Activated CD4-positive, alpha-beta T cell treated with anti-CD3 and anti-CD28 coated beads for 24 hours (primary cell): ENCODE results near the gene UBR3.
"Not testable (repeated sequence)": the region's sequence is repeated elsewhere in the genome, so short reads cannot be mapped to it uniquely, and the experiment has no call there.

Experiments
- DNase-seq, 2 donors: peaks; one replicate each; pipeline ENCODE4 v3.0.0-alpha.2; 2020; ENCODE audit warnings: low read depth in 2 of 2

Gene UBR3

DNA sequence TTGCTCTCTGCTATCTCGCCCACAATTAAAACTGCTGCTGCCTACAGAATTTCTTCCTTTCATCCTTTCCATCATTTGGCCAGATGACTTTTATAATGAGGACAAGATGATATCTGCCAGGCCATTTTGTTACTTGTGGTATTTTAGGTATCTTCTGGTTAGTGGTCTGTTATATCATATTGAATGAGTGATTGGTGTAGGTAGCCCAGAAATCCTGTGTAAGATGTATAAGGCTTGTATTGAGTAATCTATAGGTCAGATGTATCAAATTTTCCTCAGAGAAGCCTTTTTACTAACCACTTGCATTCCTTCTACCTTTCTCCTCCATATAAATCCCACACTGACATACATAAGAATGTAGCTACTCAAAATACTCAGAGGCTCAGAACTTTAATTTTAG is 118.3 kb downstream of the UBR3 start:
- no peak for DNase-seq

DNA sequence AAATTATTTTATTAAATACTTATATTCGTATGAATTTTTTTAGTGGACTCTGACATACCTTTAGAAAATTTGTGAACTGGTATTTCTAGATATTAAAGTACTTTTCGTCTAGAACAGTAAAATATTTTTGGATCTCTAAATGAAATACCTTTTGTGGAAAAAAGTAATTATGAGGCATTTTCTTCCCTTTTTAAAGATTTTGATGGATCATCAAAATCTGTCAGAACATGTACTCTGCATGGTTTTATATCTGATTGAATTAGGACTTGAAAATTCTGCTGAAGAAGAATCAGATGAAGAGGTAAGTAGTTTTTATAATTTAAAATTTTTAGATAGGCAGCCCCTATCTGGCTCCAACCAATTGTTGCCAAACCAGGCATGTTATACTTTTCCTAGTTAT is 118.8 kb downstream of the UBR3 start:
- no peak for DNase-seq

DNA sequence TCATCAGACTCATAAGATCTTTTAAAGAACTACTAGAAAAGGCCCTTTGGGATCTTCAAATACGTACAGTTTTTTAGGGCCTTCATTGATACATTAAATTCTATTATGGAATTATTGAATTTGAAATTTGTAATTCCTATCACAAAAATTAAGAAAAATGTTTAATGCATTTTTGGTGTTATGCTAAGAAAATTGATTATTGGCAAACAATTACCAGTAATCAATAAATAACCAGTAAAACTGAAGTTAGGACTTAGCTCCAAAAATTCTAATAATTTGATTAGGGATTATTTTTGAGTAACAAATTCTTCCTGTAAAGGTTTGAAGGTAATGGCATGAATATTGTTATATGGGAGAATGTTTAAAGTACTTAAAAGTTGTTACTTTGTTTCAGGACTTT is 119.3 kb downstream of the UBR3 start:
- DNase-seq, result no peak

DNA sequence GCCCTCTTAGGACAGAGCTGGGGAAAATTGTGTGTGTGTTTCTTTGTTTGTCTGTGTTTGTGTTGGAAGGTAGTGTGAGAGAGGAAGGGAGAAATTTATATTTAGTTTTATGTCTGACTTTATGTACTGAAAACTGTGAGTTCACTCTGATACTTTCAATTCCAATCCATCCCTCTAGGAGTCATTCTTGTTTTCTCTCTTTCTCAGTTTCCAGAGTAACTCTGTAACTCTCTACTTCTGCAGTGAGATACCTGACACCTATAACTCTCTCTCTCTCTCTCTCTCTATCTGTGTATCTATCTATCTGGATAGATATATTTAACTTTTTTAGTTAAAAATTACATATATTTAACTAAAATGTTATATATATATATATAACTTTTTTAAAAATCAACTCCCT is 128.7 kb downstream of the UBR3 start:
- no peak for DNase-seq

DNA sequence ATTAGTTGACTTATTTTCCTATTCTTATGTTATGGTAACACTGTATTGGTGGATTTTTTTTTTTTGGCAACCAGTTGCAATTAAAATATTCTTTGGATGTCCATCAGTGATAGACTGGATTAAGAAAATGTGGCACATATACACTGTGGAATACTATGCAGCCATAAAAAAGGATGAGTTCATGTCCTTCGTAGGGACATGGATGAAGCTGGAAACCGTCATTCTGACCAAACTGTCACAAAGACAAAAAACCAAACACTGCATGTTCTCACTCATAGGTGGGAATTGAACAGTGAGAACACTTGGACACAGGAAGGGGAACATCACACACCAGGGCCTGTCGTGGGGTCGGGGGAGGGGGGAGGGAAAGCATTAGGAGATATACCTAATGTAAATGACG is 130.0 kb downstream of the UBR3 start:
- DNase-seq, result not testable (repeated sequence)

DNA sequence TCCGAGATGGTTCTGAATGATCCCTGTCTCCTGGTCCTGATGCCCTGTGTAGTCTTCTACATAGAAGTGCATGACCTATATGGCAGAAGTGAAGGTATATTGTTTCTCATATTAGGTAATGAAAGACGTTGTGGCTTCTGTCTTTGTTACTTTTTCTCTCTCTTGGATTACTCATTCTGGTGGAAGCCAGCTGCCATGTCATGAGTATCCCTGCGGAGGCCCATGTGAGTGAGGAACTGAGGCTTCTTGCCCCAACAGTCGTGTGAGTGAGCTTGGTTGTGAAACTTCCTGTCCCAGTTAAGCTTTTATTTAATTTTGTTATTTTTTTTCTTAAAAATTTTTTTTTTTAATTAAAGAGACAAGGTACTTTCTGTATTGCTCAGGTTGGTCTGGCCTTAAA is 134.7 kb downstream of the UBR3 start:
- no peak for DNase-seq

DNA sequence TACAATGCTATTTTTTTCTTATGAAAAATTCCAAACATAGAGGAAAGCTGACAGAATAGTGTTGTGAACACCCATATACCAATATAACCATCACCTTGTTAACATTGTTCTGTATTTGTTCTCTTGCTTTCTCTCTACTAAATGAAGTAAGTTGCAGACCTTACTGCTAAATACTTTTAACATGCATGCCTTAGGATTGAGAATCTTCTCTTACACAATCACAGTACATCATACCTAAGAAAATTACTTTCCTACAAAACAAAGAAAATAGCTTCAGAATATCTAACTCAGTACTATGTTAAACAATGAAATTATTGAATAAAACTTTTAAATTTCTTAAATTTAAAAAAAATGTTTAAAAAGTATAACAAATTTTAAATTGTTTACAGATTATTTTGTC is 136.5 kb downstream of the UBR3 start:
- no peak for DNase-seq

DNA sequence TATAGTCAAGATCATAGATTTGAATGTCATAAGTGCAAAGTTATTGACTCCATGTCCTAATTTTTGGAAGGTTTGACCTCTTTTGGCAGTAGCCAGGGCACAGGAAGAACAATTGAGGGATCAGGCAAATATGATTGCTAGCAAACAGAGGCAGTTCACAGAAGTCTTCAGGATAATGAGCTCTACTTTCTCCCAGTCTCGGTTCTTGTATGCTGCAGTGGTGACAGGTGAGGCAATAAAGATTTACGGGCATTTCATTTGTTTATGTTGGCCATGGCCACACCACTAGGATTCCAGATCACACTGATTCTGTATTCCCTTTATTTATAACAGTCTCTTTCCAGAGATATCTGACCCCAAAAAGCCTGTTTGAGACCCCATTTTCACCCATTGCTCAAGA is 137.5 kb downstream of the UBR3 start:
- no peak for DNase-seq

DNA sequence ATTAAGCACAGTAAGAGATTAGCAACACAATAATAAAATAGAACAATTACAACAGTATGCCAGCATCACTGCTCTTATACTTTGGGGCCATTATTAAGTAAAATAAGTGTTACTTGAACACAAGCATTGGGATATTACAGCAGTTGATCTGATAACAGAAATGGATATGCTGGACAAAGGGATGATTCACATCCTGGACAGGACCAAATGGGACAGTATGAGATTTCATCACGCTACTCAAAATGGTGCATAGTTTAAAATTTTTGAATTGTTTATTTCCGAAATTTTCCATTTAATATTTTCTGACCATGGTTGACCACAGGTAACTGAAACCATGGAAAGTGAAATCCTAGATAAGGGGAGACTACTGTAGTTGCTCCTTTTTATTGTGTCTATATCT is 138.2 kb downstream of the UBR3 start:
- DNase-seq, result no peak

DNA sequence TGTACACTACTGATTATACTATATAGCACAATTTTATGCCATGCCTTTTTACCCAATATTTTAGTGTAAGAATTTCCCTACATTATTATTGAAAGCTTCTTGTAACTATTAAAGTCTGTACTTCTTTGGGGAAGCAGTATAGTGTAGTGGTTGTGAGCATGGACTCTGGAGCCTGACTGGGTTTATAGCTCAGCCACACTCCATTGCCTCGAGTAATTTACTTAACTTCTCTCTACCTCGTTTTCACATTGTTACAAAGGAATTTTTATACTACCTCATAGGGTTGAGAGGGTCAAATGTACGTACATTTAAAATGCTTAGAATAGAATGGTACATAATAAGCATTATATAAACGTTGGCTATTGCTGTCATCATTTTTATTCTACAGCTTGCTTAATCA is 139.2 kb downstream of the UBR3 start:
- no peak for DNase-seq

DNA sequence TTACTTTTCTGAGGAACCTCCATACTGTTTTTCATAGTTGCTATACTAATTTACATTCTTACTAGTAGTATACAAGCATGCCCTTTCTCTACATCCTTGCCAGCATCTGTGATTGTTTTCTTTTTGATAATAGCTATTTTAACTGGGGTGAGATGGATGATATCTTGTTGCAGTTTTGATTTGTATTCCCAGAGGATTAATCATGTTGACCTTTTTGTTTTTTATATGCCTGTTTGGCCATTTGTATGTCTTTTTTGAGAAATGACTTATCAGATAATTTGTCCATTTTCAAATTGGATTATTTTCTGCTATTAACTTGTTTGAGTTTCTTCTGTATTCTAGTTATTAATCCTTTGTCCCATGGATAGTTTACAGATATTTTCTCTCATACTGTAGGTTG is 141.5 kb downstream of the UBR3 start:
- no peak for DNase-seq

DNA sequence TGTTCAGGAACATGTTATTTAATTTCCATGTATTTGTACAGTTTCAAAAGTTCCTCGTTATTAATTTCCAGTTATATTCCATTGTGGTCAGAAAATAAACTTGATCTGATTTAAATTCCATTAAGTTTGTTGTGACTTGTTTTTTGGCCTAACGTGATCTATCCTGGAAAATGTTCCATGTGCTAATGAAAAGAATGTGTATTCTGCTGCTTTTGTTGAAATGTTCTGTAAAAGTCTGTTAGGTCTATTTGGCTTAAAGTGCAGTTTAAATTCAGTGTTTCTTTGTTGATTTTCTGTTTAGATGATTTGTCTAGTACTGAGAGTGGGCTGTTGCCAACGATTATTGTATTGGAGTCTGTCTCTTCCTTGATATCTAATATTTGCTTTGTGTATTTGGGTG is 148.0 kb downstream of the UBR3 start:
- DNase-seq, result no peak

DNA sequence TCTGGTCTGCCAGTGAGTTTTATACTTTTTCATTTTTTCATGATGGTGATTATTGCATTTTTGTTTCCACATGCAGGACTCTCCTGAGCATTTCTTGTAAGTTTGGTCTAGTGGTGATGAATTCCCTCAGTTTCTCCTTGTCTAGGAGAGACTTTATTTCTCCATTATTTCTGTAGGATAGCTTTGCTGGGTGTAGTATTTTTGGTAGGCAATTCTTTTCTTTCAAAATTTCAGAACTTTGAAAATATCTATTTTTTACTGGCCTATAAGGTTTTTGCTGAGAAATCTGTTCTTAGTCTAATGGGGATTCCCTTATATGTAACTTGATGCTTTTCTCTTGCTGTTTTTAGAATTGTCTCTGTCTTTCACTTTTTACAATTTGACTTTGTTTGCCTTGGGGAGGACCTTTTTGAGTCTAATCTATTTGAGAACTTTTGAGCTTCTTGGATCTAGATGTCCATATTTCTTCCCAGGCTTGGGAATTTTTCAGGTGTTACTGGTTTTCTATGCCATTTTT is 149.1 kb downstream of the UBR3 start:
- DNase-seq, result no peak

DNA sequence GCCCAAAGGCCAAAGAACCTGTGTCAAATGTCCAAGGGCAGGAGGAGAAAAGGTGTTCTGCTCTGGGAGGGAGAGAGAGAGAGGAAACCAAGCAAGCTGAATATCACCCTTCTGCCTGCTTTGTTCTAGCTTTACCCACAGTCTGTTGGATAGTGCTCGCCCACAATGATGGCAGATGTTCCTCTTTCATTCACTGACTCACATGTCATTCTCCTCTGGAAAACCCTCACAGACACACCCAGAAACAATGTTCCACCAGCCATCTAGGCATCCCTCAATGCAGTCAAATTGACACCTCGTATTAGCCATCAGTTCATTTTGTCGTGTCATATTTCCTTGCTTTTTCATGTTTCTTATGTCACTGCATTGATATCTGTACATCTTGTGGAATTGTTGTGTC is 150.3 kb downstream of the UBR3 start:
- DNase-seq, result no peak

DNA sequence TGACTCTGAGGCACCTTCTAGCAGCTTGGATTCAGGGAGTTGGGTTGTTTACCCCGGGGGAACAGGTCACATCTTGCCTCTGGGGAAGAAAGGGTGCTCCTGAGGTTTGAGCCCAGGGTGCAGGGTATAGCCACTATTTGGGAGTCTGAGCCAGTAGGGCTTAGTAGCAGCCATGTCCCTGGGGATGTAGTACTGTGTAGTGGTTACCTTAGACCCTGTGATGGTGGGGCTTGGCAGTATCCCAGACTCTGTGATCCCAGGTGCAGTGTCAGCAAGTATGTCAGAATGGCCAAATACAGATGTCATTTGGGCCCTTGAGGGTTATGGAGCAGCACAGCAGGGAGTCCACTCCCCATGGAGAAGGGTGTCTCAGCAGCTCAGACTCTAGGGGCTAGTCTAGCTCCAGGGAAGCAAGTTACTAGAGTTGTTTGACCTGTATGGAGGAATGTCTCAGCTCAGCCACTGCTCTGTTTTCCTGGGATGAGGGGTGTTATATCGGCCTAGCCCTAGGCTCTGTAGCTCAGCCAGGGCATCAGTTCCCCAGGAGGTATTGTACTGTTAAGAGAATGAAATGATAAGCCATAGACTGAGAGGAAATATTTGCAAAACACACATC is 151.3 kb downstream of the UBR3 start:
- no peak for DNase-seq

DNA sequence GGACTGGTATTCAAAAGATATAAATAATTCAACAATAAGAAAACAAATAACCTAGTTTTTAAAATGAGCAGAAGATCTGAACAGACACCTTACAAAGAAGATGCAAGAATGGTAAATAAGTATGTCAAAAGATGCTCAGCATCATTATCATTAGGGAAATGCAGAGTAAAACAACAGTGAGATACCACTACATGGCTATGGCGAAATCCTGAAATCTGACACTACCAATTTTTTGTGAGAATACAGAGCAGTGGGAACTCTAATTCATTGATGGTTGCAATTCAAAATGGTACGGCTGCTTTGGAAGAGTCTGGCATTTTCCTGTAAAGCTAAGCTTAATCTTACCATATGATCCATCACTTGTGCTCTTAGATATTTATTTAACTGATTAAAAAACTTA is 151.8 kb downstream of the UBR3 start:
- DNase-seq, result no peak

DNA sequence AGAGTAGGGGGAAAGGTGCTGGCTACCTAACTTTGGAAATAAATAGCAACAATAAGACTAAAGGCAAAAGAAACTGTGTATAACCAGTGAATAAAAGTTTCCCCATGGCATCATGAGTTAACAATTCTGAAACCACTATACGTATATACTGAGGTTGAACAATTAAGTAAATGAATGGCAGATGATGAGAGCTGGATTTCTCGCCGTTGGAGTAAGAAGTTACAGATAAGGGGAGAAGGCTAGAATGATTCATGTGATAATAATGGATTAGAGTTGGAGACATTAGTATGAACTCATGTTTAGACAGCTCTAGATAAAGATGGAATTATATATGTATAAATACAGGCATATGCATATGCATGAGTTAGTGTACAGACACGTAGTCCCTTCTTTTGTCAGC is 152.7 kb downstream of the UBR3 start:
- DNase-seq, result no peak

DNA sequence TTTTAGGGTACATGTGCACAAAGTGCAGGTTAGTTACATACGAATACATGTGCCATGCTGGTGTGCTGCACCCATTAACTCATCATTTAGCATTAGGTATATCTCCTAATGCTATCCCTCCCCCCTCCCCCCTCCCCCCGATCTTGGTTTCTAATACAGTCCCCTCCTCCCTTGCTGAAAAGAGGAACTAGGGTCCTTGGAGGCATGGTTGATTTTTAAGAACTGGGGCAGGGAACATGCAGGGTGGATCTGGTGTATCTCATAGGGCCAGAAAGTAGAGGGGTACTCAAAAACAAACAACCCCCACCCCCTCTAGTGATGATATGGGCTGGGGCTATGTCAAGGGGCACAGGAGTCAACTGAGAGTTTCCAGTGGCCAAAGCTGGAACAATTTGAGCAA is 153.4 kb downstream of the UBR3 start:
- no peak for DNase-seq

DNA sequence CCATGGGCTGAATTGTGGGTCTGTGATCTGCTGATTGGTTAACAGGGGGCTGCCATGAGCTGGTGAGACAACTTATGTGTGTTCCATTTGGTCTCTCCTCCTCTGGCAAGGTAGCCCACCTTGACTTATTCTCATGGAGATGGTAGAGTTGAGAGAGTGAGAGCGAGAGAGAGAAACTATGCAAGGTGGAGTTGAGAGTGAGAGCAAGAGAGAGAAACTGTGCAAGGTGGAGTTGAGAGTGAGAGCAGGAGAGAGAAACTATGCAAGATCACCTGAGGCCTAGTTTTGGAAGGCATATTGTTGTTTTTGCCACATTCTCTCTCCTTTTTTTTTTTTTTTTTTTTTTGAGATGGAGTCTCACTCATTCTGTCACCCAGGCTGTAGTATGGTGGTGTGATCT is 155.7 kb downstream of the UBR3 start:
- no peak for DNase-seq

DNA sequence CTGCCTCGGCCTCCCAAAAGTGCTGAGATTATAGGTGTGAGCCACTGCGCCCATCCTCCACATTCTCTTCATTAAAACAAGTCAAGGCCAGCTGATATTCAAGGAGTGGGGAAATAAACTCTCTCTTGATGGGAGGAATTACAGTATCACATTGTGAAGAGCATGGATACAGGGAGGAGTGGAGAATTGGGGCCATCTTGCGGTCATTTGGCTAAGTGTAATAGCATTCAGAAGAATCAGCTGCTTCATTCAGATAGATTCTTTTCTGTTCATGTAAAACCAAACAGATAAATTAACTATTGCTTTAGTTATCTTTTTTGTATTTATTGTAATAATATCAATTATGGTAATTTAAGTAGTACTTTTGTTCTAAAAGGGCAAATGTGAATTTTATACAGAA is 156.3 kb downstream of the UBR3 start:
- DNase-seq, result no peak

DNA sequence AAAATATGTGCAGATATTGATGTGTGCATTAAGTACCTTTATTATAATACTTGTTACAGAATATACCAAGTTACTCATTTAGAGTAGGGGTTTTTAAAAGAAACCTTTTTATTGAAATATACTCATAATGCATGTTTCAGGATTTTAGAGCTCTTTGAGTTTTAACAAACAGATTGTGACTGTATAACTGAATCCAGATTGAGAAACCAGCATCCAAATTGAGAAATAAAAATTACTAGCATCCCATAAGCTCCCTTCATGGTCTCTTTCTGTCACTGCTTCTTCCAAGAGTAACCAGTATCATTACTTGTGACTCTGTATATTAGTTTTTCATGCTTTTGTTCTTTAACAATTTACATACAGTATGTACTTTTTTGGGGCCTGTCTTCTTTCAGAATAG is 156.9 kb downstream of the UBR3 start:
- no peak for DNase-seq

DNA sequence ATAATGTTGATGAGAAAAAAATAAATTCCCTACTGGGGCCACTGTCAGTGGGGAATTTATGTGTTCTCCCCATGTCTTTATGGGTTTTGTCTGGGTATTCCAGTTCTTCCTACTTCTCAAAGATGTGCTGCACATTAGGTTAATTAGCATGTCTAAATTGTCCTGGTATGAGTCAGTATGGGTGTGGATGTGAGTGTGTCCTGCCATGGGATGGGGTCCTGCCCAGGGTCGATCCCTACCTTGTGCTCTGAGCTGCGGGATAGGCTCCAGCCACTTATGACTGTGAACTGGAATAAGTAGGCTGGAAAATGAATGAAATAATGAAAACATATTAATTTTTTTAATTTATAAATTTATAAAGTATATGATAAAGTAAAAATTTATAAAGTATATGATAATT is 167.5 kb downstream of the UBR3 start:
- DNase-seq, result no peak

DNA sequence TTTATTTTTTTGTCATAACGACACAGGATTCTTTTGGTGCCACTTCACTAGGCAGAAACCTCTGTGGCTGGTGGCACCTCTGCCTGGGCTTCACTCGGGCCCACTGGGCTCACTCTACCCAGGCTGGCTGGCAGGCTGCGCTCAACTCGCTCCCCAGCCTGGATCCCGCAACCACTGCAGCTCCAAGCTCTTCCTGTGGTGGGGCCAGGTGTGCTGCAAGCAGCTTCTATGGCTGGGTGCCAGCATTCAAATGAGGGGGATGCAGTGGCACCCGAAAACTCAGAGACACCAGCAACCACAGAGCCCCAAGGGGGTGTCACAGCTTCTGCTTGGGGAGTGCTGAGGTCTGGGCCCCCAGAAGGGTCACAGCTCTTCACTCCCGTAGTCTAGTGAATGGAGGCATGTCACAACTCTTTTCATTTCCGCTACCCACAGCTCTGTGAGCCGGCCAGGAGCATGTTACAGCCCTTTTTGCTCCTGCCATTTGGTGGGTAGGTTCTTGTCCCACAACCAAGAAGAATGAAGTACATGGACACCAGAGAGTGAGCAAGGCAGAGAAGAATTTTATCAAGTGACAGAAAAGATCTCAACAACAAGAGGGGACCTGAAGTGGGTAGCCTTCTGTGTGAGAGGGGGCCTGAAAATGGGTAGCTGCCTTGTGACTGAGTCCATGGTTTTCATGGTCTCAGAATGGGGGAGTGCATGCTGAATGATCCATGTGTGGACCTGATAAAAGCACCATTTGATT is 170.1 kb downstream of the UBR3 start:
- DNase-seq, result no peak

DNA sequence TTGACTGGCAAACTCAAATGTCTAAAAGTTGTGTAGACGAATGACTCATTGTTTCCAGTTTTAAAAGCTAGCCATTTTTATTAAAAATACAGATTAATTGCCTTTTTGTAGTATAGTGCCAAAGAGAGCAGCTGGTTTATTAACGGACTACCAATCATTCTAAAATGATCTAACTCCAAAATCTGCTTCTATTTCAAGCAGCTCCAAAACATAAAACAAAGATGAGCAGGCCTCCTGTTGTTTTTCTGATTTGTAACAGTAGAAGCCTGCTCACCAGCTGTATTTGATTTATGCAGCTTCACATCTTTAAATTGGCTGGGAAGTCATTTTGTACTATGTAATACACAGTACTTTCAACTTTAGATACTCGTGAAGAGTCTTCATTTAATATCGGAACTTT is 171.8 kb downstream of the UBR3 start:
- no peak for DNase-seq
